ENCODE results near the gene SYT6.

- TF ChIP-seq CTCF (IDR thresholded peaks at IDR 0.05; ENCODE audit: insufficient read depth, low read length, poor library complexity, severe bottlenecking) (no peak), EZH2phosphoT487 (conservative IDR thresholded peaks at IDR 0.05; ENCODE audit: low read length) (no peak)
Measured at GRCh38 chr1:114145504-114146151, 8.0 kb downstream of the SYT6 start.

Measured in SU-DHL-6 (cell line).